GM12875 (cell line): ENCODE results near the gene PCLO.
A peak's percentile ranks its signal among the peaks of the same experiment; 100 is the strongest.

ENCODE experiments used
- H3K4me3 ChIP-seq: one replicate; pipeline ENCODE4 v1.5.1; 2011; ENCODE audit warnings: low read depth, low read length, control low read depth
- CTCF ChIP-seq: IDR thresholded peaks from 2 replicates; pipeline ENCODE4 v1.5.1; 2011; ENCODE audit warnings: low read depth, mild to moderate bottlenecking, control low read depth, inconsistent platforms, low read length, moderate library complexity, borderline replicate concordance; ENCODE audit not compliant: insufficient read depth

PCLO gene

GRCh38 chr7:83162402-83163256, at the start of gene PCLO:
Gene PCLO (minus strand): TSS chr7:83162884. CDS start chr7:83162592, 292 bp downstream.
- H3K4me3 ChIP-seq, result peak within 1 kb of the TSS; percentile 40

GRCh38 chr7:83211685-83212084, 49.0 kb upstream of the PCLO start:
- TF ChIP-seq CTCF, result no peak
- no peak overlapping the region for H3K4me3 ChIP-seq

More at GRCh38 chr7:83162402-83163256, at the start of gene PCLO:
- no peak for TF ChIP-seq CTCF

- H3K4me3 ChIP-seq, result no peak overlapping the region
- no peak for TF ChIP-seq CTCF
These were observed 47.8 kb upstream of the PCLO start for GRCh38 chr7:83210479-83210878.

GRCh38 chr7:83204715-83205114, 42.0 kb upstream of the PCLO start:
- no peak overlapping the region for H3K4me3 ChIP-seq
- no peak for TF ChIP-seq CTCF

GRCh38 chr7:83201355-83201754, 38.7 kb upstream of the PCLO start:
- H3K4me3 ChIP-seq, result no peak overlapping the region
- TF ChIP-seq CTCF, result no peak

- no peak overlapping the region for H3K4me3 ChIP-seq
- TF ChIP-seq CTCF, result no peak
These were observed 28.1 kb upstream of the PCLO start for GRCh38 chr7:83190659-83191389.

GRCh38 chr7:83178796-83179195, 16.1 kb upstream of the PCLO start:
- no peak overlapping the region for H3K4me3 ChIP-seq
- no peak for TF ChIP-seq CTCF
